ENCODE measurements around the gene LYRM7. TPM values are rescaled to one million over a fixed set of nuclear protein-coding genes. Genes with fewer than 3 reads are reported as not detected.

LYRM7 gene
- total RNA-seq, 1 experiment from 2014 or later: 12.1 TPM

DNA sequence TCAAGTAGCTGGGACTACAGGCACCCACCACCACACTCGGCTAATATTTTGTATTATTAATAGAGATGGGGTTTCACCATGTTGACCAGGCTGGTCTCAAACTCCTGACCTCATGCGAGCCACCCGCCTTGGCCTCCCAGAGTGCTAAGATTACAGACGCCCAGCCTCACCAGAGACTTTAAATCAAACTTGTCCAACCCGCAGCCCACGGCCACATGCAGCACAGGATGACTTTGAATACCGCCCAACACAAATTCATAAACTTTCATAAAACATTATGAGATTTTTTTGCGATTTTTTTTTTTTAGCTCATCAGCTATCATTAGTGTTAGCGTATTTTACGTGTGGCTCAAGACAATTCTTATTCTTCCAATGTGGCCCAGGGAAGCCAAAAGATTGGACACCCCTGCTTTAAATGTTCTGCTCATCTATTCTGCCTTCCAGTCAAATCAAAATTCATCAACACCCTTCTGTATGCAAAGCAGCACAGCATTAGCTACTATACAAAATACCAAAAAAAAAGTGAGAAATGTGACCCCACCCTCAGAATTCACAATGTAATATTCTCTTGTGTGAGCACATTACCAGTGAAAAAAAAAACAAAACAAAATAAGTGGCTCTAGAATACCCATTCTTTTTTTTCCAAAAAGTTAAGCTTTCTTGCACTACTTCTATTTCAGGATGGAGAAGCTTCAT is 50.4 kb downstream of the LYRM7 start:
- in situ Hi-C loops (cut with HindIII; ENCODE audit: low pct_unique_long_range_greater_than_20kb, low sequenced_read_pairs) (no loop called here), intact Hi-C loops (cut with micrococcal nuclease; ENCODE audit: unreplicated experiment) (no loop called here)
- Histone ChIP-seq H3K4me3 (ENCODE audit: low read depth in 2 of 2, low read length in 2 of 2) (no peak overlapping the region), H3K9me3 (ENCODE audit: control insufficient read depth, insufficient read depth, low read depth, low read length) (no peaks in the 10 kb centered on the region), H3K36me3 (ENCODE audit: control insufficient read depth, insufficient read depth, low read length) (no peaks in the 10 kb centered on the region), H3K27me3 (ENCODE audit: control insufficient read depth, insufficient read depth, low read length) (no peaks in the 10 kb centered on the region), H3K4me1 (ENCODE audit: control insufficient read depth, insufficient read depth, low read length) (no peaks in the 10 kb centered on the region), H3K27ac (ENCODE audit: low read length) (no peak overlapping the region)
- BruUV-seq (replicated peaks): no TSS peak
- DNase-seq (ENCODE audit: low read depth, low spot score): no peak
- CTCF ChIA-PET: no interaction called here
- ATAC-seq: no peak
- POLR2A ChIA-PET: interaction anchor here (0.6 to 0.7 kb wide), 4 partner anchors 41 to 1940 kb away, joined by 3 read pairs; partner anchors contain the start of gene CDC42SE2
- TF ChIP-seq SIN3A (IDR thresholded peaks at IDR 0.05; ENCODE audit: borderline replicate concordance, insufficient read depth, low read depth, low read length) (no peak), TCF7L2 (IDR thresholded peaks at IDR 0.05; ENCODE audit: low read depth, low read length) (no peak), POLR2AphosphoS5 (IDR thresholded peaks at IDR 0.05; ENCODE audit: low read depth, low read length) (no peak)
- TF ChIP-seq, protein P1, sequence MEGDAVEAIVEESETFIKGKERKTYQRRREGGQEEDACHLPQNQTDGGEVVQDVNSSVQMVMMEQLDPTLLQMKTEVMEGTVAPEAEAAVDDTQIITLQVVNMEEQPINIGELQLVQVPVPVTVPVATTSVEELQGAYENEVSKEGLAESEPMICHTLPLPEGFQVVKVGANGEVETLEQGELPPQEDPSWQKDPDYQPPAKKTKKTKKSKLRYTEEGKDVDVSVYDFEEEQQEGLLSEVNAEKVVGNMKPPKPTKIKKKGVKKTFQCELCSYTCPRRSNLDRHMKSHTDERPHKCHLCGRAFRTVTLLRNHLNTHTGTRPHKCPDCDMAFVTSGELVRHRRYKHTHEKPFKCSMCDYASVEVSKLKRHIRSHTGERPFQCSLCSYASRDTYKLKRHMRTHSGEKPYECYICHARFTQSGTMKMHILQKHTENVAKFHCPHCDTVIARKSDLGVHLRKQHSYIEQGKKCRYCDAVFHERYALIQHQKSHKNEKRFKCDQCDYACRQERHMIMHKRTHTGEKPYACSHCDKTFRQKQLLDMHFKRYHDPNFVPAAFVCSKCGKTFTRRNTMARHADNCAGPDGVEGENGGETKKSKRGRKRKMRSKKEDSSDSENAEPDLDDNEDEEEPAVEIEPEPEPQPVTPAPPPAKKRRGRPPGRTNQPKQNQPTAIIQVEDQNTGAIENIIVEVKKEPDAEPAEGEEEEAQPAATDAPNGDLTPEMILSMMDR (IDR thresholded peaks at IDR 0.05): no peak
- TF ChIP-seq, protein P2, sequence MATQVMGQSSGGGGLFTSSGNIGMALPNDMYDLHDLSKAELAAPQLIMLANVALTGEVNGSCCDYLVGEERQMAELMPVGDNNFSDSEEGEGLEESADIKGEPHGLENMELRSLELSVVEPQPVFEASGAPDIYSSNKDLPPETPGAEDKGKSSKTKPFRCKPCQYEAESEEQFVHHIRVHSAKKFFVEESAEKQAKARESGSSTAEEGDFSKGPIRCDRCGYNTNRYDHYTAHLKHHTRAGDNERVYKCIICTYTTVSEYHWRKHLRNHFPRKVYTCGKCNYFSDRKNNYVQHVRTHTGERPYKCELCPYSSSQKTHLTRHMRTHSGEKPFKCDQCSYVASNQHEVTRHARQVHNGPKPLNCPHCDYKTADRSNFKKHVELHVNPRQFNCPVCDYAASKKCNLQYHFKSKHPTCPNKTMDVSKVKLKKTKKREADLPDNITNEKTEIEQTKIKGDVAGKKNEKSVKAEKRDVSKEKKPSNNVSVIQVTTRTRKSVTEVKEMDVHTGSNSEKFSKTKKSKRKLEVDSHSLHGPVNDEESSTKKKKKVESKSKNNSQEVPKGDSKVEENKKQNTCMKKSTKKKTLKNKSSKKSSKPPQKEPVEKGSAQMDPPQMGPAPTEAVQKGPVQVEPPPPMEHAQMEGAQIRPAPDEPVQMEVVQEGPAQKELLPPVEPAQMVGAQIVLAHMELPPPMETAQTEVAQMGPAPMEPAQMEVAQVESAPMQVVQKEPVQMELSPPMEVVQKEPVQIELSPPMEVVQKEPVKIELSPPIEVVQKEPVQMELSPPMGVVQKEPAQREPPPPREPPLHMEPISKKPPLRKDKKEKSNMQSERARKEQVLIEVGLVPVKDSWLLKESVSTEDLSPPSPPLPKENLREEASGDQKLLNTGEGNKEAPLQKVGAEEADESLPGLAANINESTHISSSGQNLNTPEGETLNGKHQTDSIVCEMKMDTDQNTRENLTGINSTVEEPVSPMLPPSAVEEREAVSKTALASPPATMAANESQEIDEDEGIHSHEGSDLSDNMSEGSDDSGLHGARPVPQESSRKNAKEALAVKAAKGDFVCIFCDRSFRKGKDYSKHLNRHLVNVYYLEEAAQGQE (IDR thresholded peaks at IDR 0.05; ENCODE audit: insufficient read depth in 1 of 2, low read depth in 2 of 2, low read length in 1 of 2): no peak

DNA sequence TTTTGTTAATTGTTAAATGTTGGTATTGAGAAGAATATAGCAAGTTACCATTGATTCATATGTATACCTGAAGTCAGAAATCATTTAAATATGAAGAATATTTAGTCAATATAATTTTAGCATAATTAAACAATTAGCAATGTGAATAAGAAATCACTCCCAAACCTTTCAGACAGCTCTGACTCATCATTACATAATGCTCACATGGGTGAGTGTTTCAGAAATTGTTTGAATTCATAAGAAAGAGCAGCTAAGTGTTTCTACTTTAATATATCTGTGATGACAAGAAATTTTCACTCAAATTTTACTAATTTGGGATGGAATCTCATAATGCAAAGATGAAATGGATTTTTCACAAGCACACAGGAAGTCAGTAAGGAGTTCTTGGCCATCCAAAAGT is 51.1 kb downstream of the LYRM7 start:
- Histone ChIP-seq H3K4me3 (ENCODE audit: low read depth in 2 of 2, low read length in 2 of 2) (no peak overlapping the region), H3K4me1 (ENCODE audit: control insufficient read depth, insufficient read depth, low read length) (no peaks in the 10 kb centered on the region), H3K9me3 (ENCODE audit: control insufficient read depth, insufficient read depth, low read depth, low read length) (no peaks in the 10 kb centered on the region), H3K27ac (ENCODE audit: low read length) (no peak overlapping the region), H3K27me3 (ENCODE audit: control insufficient read depth, insufficient read depth, low read length) (no peaks in the 10 kb centered on the region), H3K36me3 (ENCODE audit: control insufficient read depth, insufficient read depth, low read length) (no peaks in the 10 kb centered on the region)
- in situ Hi-C loops (cut with HindIII; ENCODE audit: low pct_unique_long_range_greater_than_20kb, low sequenced_read_pairs) (no loop called here), intact Hi-C loops (cut with micrococcal nuclease; ENCODE audit: unreplicated experiment) (no loop called here)
- TF ChIP-seq POLR2AphosphoS5 (IDR thresholded peaks at IDR 0.05; ENCODE audit: low read depth, low read length) (no peak), SIN3A (IDR thresholded peaks at IDR 0.05; ENCODE audit: borderline replicate concordance, insufficient read depth, low read depth, low read length) (no peak), TCF7L2 (IDR thresholded peaks at IDR 0.05; ENCODE audit: low read depth, low read length) (no peak)
- TF ChIP-seq, protein P2 (IDR thresholded peaks at IDR 0.05; ENCODE audit: insufficient read depth in 1 of 2, low read depth in 2 of 2, low read length in 1 of 2): no peak
- TF ChIP-seq, protein P1 (IDR thresholded peaks at IDR 0.05): no peak
- peak; percentile 36 for DNase-seq (ENCODE audit: low read depth, low spot score)
- BruUV-seq (replicated peaks): no TSS peak
- CTCF ChIA-PET: no interaction called here
- no peak for ATAC-seq
- POLR2A ChIA-PET: interaction anchor here (0.6 to 0.7 kb wide), 2 partner anchors 160 to 1941 kb away, joined by 3 read pairs; no protein-coding TSS in a partner anchor

Measured in Panc1 (cell line).